Subcutaneous abdominal adipose tissue (tissue), 5 donors: ENCODE results near the gene KIAA1671.

Experiments used
- H3K27ac ChIP-seq: one replicate; pipeline ENCODE4 v1.7.0; 2013; ENCODE audit warnings: low read depth, mild to moderate bottlenecking, inconsistent platforms, low read length, moderate library complexity
- H3K27me3 ChIP-seq, 5 donors: one replicate each; pipeline ENCODE4 v1.7.0; 2013; ENCODE audit warnings: low read length in 5 of 5, inconsistent platforms in 1 of 5; ENCODE audit not compliant: control insufficient read depth in 5 of 5, insufficient read depth in 4 of 5
- H3K36me3 ChIP-seq, 5 donors: one replicate each; pipeline ENCODE4 v1.7.0; 2013; ENCODE audit warnings: low read length in 5 of 5; ENCODE audit not compliant: control insufficient read depth in 5 of 5, insufficient read depth in 5 of 5
- H3K4me1 ChIP-seq, 5 donors: one replicate each; pipeline ENCODE4 v1.7.0; 2013; ENCODE audit warnings: low read length in 5 of 5, mild to moderate bottlenecking in 3 of 5, moderate library complexity in 1 of 5; ENCODE audit not compliant: control insufficient read depth in 5 of 5, insufficient read depth in 5 of 5
- H3K4me3 ChIP-seq, 5 donors: one replicate each; pipeline ENCODE4 v1.7.0; 2013; ENCODE audit warnings: low read length in 5 of 5, low read depth in 1 of 5
- H3K9ac ChIP-seq, 5 donors: one replicate each; pipeline ENCODE4 v1.7.0; 2013; ENCODE audit warnings: low read length in 5 of 5, mild to moderate bottlenecking in 4 of 5, moderate library complexity in 3 of 5
- H3K9me3 ChIP-seq, 5 donors: one replicate each; pipeline ENCODE4 v1.7.0; 2013; ENCODE audit warnings: low read length in 5 of 5; ENCODE audit not compliant: control insufficient read depth in 5 of 5
- donor health status: healthy.
- donor health status: healthy.
- donor health status: healthy.
- donor health status: healthy.
- donor health status: healthy.

The KIAA1671 gene

DNA sequence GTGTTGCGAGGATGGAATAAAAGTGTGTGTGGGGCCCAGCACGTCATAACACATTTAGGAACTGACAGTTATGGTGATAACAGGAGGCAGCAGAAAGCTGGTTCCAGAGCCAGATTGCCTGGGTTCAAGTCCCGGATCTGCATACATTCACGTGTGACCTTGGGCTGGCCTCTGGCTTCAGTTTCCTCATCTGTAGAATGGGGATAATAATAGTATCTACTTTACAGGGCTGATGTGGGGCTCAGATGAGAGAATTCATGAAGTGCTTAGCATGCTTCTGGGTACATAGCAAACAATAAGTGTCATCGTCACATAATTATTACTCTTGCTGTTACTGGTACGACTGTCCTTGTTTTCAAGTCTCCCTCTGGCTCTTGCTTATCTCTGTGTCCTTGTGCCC lies 97.3 kb downstream of the KIAA1671 start:
- Histone ChIP-seq H3K9me3 (peaks cover 0 to 8% (median 6%) of the 10 kb centered on the region in 5 donors), H3K9ac (no peak overlapping the region), H3K36me3 (peaks cover 0 to 6% (median 5%) of the 10 kb centered on the region in 5 donors), H3K4me3 (no peak overlapping the region), H3K27me3 (no peaks in the 10 kb centered on the region), H3K4me1 (peaks cover 0 to 5% (median 0%) of the 10 kb centered on the region in 5 donors), H3K27ac (no peak overlapping the region)

DNA sequence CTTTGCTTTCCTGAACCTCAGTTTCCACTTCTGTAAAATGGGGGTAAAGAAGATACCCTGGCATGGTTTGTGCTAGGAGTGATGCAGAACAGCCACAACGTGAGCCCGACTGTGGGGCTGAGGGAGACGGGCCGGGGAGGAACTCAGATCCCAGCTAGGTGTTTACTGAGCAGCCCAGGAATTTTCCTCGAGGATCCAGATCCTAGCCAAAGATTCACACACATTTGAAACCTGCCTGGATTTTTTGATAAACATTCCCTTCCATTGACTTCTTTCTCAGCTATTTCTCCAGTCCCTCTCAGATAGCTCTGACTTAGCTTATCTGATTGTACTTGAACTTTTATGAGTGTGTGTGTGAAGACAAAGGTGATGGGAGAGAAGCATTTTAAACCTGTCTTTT lies 98.0 kb downstream of the KIAA1671 start:
- Histone ChIP-seq H3K9ac (no peak overlapping the region), H3K4me1 (peaks cover 0 to 8% (median 2%) of the 10 kb centered on the region in 5 donors), H3K4me3 (no peak overlapping the region), H3K9me3 (peaks cover 0 to 8% (median 6%) of the 10 kb centered on the region in 5 donors), H3K27me3 (no peaks in the 10 kb centered on the region), H3K27ac (no peak overlapping the region), H3K36me3 (peaks cover 0 to 6% (median 5%) of the 10 kb centered on the region in 5 donors)

DNA sequence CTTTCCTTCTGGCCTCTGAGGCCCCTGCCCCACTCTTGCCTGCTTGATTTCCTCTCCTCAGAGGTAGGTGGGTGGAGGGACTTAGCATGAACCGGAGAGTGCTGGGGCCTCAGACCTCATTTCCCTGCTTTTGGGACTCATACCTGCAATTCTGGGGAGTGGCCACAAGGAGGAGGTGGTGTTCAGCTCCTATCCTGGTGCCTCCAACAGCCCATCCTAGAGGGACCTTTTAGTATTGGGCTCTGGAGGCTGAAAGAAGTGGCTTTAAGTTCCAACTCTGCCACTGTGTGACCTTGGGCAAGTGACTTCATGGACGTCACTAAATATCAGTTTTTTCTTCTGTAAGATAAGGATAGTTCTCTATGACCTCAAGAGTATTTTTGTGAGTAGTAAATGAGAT lies 98.6 kb downstream of the KIAA1671 start:
- no peak overlapping the region for H3K9ac ChIP-seq
- peaks cover 0 to 8% (median 2%) of the 10 kb centered on the region in 5 donors for H3K4me1 ChIP-seq
- H3K27ac ChIP-seq: no peak overlapping the region
- H3K36me3 ChIP-seq: peaks cover 0 to 6% (median 5%) of the 10 kb centered on the region in 5 donors
- H3K9me3 ChIP-seq: peaks cover 0 to 8% (median 6%) of the 10 kb centered on the region in 5 donors
- H3K27me3 ChIP-seq: no peaks in the 10 kb centered on the region
- H3K4me3 ChIP-seq: no peak overlapping the region

DNA sequence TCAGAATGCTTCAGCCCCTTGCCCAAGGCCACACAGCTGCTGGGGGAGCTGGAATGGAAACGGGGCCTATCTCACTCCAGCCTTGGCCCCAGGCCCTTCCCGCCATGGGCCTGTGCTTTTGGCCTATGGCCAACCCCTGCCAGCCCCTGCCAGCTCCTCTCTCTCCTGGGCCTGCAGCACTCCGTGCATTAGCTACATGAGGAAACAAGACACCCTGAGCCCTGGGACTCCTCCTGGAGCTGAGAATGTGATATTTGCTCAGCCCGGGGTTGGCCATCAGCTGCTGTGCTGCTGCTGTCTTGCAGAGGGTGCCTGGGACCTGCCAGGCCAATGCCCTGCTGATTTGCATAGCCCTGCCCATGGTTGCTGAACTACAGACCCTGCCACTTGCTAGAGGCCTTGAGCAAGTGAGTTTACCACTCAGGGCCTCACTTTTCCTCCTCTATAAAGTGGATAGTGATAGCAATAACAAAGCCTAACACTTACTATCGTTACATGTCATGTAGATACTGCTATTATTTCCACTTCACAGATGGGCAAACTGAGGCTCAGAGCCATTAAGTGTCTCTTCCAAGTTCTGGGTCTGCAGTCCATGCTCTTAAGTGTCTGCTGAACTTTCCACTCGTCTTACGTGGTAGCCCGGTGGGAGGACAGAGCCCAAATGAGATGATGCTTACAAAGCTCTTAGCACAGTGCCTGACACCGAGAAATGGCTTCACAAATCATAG lies 99.6 kb downstream of the KIAA1671 start:
- Histone ChIP-seq H3K4me3 (no peak overlapping the region), H3K27ac (no peak overlapping the region), H3K9ac (peak overlapping the region in 1 of 5 donors; percentile 14), H3K9me3 (peaks cover 0 to 8% (median 6%) of the 10 kb centered on the region in 5 donors), H3K36me3 (peaks cover 0 to 6% (median 5%) of the 10 kb centered on the region in 5 donors), H3K4me1 (peaks cover 0 to 8% (median 2%) of the 10 kb centered on the region in 5 donors), H3K27me3 (no peaks in the 10 kb centered on the region)

DNA sequence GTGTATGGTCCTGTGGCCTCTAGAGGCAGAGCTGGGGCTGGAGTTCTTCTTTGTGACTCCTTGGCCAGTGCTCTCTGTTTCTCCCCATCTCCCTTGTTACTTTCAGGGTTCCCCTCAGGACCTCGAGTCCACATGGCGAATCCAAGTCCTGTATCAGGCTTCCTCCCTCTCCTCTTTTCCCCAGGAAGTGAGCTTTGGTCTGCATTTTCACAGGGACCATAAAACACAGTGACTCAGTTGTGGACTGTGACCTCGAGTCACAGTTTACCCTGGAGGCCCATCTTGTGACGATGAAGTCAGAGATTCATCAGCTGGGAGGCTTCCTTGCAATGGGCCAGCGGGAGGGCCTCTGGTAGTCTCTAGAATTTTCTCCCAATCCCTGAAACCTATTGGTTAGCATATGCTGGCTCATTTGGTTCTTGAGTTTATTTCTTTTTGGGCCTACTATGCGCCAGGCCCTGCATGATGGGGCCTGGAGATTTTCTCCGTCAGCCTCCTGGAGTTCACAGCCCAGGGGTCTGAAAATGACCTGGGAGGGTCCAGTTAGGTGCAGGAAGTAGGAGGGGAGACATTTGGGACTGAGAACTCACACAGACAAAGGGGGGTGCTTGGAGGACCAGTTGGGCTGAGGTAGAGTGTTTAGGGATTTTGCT lies 100.8 kb downstream of the KIAA1671 start:
- peaks cover 0 to 8% (median 2%) of the 10 kb centered on the region in 5 donors for H3K4me1 ChIP-seq
- H3K27me3 ChIP-seq: no peaks in the 10 kb centered on the region
- peaks cover 0 to 8% (median 6%) of the 10 kb centered on the region in 5 donors for H3K9me3 ChIP-seq
- no peak overlapping the region for H3K4me3 ChIP-seq
- no peak overlapping the region for H3K9ac ChIP-seq
- H3K36me3 ChIP-seq: peaks cover 0 to 6% (median 5%) of the 10 kb centered on the region in 5 donors
- H3K27ac ChIP-seq: peak overlapping the region; percentile 70

DNA sequence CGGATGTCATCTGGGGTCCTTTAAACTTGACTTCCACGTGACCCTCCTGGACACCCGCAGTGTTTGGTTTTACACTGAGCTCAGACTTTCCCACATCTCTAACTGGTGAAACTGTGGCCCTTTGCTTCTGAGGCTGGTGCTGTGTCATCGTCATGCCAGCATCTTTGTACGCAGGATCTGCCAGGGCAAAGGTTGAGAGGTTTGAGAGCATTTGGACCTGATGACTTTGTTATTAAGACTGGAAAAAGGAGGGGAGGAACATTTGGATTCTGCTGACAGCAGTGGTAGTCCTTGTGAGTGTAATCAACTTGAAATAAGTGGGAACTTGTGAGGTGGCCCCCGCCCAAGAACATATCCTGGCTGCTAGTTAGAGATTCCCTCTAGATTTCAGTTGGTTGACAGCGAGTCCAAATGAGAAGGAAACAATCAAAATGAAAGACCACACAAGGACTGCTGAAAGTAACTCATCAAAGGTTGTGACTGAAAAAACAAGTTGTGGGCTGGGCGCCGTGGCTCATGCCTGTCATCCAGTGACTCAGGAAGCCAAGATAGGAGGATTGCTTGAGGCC lies 102.5 kb downstream of the KIAA1671 start:
- no peaks in the 10 kb centered on the region for H3K27me3 ChIP-seq
- peaks cover 0 to 2% (median under 1%) of the 10 kb centered on the region in 5 donors for H3K36me3 ChIP-seq
- peaks cover 0 to 8% (median 6%) of the 10 kb centered on the region in 5 donors for H3K9me3 ChIP-seq
- no peak overlapping the region for H3K9ac ChIP-seq
- H3K4me3 ChIP-seq: no peak overlapping the region
- H3K27ac ChIP-seq: no peak overlapping the region
- peaks cover 0 to 8% (median 2%) of the 10 kb centered on the region in 5 donors for H3K4me1 ChIP-seq

DNA sequence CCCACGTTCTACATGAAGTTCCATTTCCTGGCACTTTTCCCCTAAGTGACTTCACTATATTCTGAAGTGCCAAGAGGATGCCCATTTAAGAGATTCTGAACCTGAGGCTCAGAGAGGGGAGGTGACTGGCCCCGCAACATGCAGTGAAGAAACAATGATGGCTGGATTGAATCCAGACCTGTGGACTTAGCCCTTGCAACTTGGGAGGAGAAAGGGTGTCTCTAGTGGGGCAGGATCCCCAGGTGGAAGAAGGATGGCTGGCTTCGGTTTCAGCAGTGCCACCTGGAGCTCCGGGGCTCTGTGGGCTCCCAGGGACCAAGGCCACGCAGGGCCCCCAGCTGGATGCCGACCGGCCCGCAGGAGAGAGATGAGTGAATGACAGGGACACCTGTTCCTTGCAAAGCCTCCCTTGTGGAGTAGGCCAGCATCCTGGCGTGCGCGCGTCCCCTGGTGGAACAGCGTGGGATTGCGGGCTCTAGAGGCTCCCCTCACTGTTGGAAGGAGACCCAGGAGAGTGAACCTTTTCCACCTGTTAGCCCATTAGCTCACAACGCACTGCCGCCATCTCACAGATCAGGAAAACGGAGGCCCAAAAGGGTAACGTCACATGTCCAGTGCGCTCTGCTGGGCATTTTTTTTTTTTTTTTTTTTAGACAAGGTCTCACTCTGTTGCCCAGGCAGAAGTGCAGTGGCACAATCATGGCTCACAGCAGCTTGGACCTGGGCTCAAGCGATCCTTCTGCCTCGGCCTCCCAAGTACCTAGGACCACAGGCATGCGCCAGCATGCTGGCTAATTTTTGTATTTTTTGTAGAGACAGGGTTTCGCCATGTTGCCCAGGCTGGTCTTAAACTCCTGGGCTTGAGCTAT lies 104.7 kb downstream of the KIAA1671 start:
- H3K4me1 ChIP-seq: peaks cover 0 to 11% (median 7%) of the 10 kb centered on the region in 5 donors
- H3K4me3 ChIP-seq: no peak overlapping the region
- H3K9me3 ChIP-seq: no peaks in the 10 kb centered on the region
- no peak overlapping the region for H3K9ac ChIP-seq
- H3K36me3 ChIP-seq: no peaks in the 10 kb centered on the region
- no peak overlapping the region for H3K27ac ChIP-seq
- no peaks in the 10 kb centered on the region for H3K27me3 ChIP-seq

DNA sequence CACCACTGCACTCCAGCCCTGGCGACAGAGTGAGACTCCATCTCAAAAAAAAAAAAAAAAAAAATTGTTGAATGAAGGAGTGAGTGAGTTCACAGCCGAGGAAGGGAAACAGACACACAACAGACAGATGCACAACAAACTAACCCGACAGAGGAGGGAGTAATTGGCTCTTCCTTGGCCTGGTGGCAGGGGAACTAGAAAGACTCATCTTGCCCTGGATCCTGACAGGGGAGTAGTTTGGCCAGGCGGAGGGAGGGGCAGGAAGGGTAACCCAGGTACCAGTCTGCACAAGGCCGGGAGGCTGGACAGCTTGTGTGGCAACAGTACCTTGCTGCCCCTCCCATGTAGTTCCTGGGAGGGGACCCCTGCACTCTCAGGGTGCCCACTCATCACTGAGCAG lies 106.9 kb downstream of the KIAA1671 start:
- Histone ChIP-seq H3K9ac (no peak overlapping the region), H3K36me3 (no peaks in the 10 kb centered on the region), H3K9me3 (no peaks in the 10 kb centered on the region), H3K4me3 (no peak overlapping the region), H3K4me1 (peaks cover 0 to 11% (median 4%) of the 10 kb centered on the region in 5 donors), H3K27ac (no peak overlapping the region), H3K27me3 (no peaks in the 10 kb centered on the region)

DNA sequence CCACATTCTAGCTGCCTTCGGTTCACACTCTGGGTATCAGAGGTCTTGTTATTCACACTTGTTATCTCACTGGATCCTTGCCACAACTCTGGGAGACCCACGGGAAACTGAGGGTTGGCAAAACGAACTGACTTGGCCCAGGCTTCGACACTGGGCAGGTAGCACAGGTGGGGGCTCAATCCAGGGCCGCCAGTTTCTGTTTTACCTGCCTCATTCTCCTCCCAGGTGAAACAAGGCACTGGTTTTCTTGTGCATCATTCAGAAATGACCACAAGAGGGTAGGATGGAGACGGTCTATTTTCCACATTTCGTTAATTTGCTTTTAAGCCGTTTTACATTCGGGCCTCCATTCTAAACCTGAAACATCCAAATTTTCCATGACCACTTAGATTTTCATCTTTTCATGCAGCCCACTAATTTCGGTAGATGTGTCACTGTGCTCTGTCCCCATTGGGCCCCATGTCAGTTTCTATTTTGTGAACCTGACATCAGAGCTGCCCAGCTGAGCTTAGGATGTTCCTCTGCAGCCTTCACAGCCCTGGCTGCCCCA lies 108.1 kb downstream of the KIAA1671 start:
- Histone ChIP-seq H3K27ac (no peak overlapping the region), H3K9me3 (no peaks in the 10 kb centered on the region), H3K9ac (no peak overlapping the region), H3K4me1 (peaks cover 0 to 9% (median 0%) of the 10 kb centered on the region in 5 donors), H3K27me3 (peaks cover 0 to 3% (median 0%) of the 10 kb centered on the region in 5 donors), H3K4me3 (no peak overlapping the region), H3K36me3 (no peaks in the 10 kb centered on the region)
